Cardiac muscle cell (in vitro differentiated cells and primary cell): Measurements from ENCODE around the gene CFAP298. TPM values are rescaled to one million over a fixed set of nuclear protein-coding genes. Genes with fewer than 3 reads are reported as not detected.
"Not testable (repeated sequence)": the region's sequence is repeated elsewhere in the genome, so short reads cannot be mapped to it uniquely, and the experiment has no call there.

Source experiments
- DNase-seq, 2 donors: peaks; one replicate each; pipeline versions ENCODE4 v3.0.0 to v3.0.0-alpha.2; 2010 to 2017; ENCODE audit warnings: low read depth in 1 of 2, low spot score in 1 of 2
- H3K27ac ChIP-seq: fragments of 200-600 bp; sonication (generic); 2 replicates; pipeline ENCODE4 v1.5.1; 2016
- H3K27me3 ChIP-seq: fragments of 200-600 bp; sonication (generic); 2 replicates; pipeline ENCODE4 v1.6.0; 2016; ENCODE audit warnings: control low read depth
- H3K36me3 ChIP-seq: fragments of 200-600 bp; sonication (generic); 2 replicates; pipeline ENCODE4 v1.5.1; 2016; ENCODE audit warnings: control low read depth
- H3K4me1 ChIP-seq: fragments of 200-600 bp; sonication (generic); 2 replicates; pipeline ENCODE4 v1.8.1; 2017; ENCODE audit warnings: low read depth, mild to moderate bottlenecking, mixed run types
- H3K4me3 ChIP-seq: fragments of 200-600 bp; sonication (generic); 2 replicates; pipeline ENCODE4 v1.5.1; 2016; ENCODE audit warnings: mild to moderate bottlenecking
- H3K9me3 ChIP-seq: fragments of 200-600 bp; sonication (generic); 2 replicates; pipeline ENCODE4 v1.5.1; 2017; ENCODE audit warnings: low read depth, mild to moderate bottlenecking, control low read depth
- CTCF ChIP-seq: IDR thresholded peaks from 2 replicates; pipeline ENCODE4 v1.5.1; 2012; ENCODE audit warnings: low read depth, mild to moderate bottlenecking, low read length
- polyA plus RNA-seq: library from polyadenylated mRNA; unstranded; fragments of >200 nt; fragmentation: Nextera tagmentation; extraction: Ambion mirVana; gene quantifications from 2 replicates; pipeline ENCODE4 v1.2.1, GENCODE V29; 2016
- total RNA-seq: library from RNA; depleted of rRNA; stranded (reverse); fragments of >200 nt; gene quantifications from 2 replicates; pipeline ENCODE4 v1.2.3, GENCODE V29; 2016

The CFAP298 gene
- total and polyA plus RNA-seq, 2 experiments from 2014 or later = 52.1 to 57.1 TPM

GRCh38 chr21:32567626-32568025, 44.6 kb downstream of the CFAP298 start:
- DNase-seq = no peak
- Histone ChIP-seq H3K36me3 (no peaks in the 10 kb centered on the region), H3K9me3 (no peaks in the 10 kb centered on the region), H3K27me3 (no peaks in the 10 kb centered on the region), H3K27ac (no peak overlapping the region), H3K4me3 (no peak overlapping the region), H3K4me1 (no peaks in the 10 kb centered on the region)
- no peak for TF ChIP-seq CTCF

- Histone ChIP-seq H3K4me1 (no peaks in the 10 kb centered on the region), H3K4me3 (no peak overlapping the region), H3K27ac (no peak overlapping the region), H3K27me3 (no peaks in the 10 kb centered on the region), H3K9me3 (no peaks in the 10 kb centered on the region), H3K36me3 (no peaks in the 10 kb centered on the region)
- no peak for DNase-seq
- no peak for TF ChIP-seq CTCF
Observed at GRCh38 chr21:32566741-32567389, 45.3 kb downstream of the CFAP298 start.

- TF ChIP-seq CTCF = no peak
- DNase-seq = no peak
- H3K4me1 ChIP-seq = no peaks in the 10 kb centered on the region
- no peaks in the 10 kb centered on the region for H3K27me3 ChIP-seq
- H3K27ac ChIP-seq = no peak overlapping the region
- no peaks in the 10 kb centered on the region for H3K9me3 ChIP-seq
- no peak overlapping the region for H3K4me3 ChIP-seq
- no peaks in the 10 kb centered on the region for H3K36me3 ChIP-seq
Observed at GRCh38 chr21:32565856-32566465, 46.2 kb downstream of the CFAP298 start.

- H3K27me3 ChIP-seq = no peaks in the 10 kb centered on the region
- H3K27ac ChIP-seq = no peak overlapping the region
- no peaks in the 10 kb centered on the region for H3K9me3 ChIP-seq
- DNase-seq = no peak
- no peak overlapping the region for H3K4me3 ChIP-seq
- no peaks in the 10 kb centered on the region for H3K4me1 ChIP-seq
- H3K36me3 ChIP-seq = no peaks in the 10 kb centered on the region
- TF ChIP-seq CTCF = no peak
Observed at GRCh38 chr21:32562915-32563314, 49.3 kb downstream of the CFAP298 start.

GRCh38 chr21:32562426-32562825, 49.8 kb downstream of the CFAP298 start:
- Histone ChIP-seq H3K27ac (no peak overlapping the region), H3K27me3 (no peaks in the 10 kb centered on the region), H3K4me1 (no peaks in the 10 kb centered on the region), H3K4me3 (no peak overlapping the region), H3K36me3 (no peaks in the 10 kb centered on the region), H3K9me3 (no peaks in the 10 kb centered on the region)
- DNase-seq = peak; percentile 59 to 89
- TF ChIP-seq CTCF = peak; percentile 77

- H3K27ac ChIP-seq, H3K4me3 ChIP-seq, H3K36me3 ChIP-seq, H3K4me1 ChIP-seq, H3K9me3 ChIP-seq, H3K27me3 ChIP-seq, DNase-seq: not testable (repeated sequence)
Observed at GRCh38 chr21:32561476-32561875, 50.7 kb downstream of the CFAP298 start.
